LNCAP (cell line): Measurements from ENCODE around the gene S100PBP.

Source experiments
- TF ChIP-seq, protein P1 (sequence below): fragments of 450-650 bp; IDR thresholded peaks from 2 replicates; pipeline ENCODE4 v1.5.1; 2017; ENCODE audit warnings: mild to moderate bottlenecking

Gene S100PBP

DNA sequence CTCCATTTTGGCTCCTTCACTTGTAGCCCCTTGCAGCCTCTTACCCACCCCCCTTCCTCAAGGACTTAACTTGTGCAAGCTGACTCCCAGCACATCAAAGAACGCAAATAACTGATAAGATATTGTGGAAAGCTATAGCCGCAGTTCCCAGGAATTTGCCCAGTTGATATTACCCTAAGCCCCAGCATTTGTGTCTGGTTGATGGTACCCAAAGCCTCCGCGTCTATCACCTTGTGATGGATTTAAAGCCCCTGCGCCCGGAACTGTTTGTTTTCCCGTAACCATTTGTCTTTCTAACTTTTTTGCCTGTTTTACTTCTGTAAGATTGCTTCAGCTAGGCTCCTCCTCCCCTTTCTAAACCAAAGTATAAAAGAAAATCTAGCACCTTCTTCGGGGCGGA lies 6.2 kb upstream of the S100PBP start:
- TF ChIP-seq, protein P1, sequence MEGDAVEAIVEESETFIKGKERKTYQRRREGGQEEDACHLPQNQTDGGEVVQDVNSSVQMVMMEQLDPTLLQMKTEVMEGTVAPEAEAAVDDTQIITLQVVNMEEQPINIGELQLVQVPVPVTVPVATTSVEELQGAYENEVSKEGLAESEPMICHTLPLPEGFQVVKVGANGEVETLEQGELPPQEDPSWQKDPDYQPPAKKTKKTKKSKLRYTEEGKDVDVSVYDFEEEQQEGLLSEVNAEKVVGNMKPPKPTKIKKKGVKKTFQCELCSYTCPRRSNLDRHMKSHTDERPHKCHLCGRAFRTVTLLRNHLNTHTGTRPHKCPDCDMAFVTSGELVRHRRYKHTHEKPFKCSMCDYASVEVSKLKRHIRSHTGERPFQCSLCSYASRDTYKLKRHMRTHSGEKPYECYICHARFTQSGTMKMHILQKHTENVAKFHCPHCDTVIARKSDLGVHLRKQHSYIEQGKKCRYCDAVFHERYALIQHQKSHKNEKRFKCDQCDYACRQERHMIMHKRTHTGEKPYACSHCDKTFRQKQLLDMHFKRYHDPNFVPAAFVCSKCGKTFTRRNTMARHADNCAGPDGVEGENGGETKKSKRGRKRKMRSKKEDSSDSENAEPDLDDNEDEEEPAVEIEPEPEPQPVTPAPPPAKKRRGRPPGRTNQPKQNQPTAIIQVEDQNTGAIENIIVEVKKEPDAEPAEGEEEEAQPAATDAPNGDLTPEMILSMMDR, result no peak

DNA sequence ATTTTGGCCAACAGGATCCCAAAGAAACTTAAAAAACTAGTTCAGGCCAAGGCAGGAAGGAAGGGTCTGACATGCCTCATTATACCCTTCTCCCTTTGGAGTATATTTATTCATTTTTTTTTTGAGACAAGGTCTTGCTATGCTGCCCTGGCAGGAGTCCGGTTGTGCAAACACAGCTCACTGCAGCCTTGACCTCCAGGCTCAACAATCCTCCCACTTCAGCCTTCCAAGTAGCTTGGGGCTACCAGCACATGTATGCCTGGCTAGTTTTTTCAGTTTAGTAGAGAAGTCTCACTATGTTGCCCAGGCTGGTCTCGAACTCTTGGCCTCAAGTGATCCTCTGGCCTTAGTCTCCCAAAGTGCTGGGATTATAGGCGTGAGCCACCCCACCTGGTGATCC lies 5.5 kb upstream of the S100PBP start:
- TF ChIP-seq, protein P1, result no peak

DNA sequence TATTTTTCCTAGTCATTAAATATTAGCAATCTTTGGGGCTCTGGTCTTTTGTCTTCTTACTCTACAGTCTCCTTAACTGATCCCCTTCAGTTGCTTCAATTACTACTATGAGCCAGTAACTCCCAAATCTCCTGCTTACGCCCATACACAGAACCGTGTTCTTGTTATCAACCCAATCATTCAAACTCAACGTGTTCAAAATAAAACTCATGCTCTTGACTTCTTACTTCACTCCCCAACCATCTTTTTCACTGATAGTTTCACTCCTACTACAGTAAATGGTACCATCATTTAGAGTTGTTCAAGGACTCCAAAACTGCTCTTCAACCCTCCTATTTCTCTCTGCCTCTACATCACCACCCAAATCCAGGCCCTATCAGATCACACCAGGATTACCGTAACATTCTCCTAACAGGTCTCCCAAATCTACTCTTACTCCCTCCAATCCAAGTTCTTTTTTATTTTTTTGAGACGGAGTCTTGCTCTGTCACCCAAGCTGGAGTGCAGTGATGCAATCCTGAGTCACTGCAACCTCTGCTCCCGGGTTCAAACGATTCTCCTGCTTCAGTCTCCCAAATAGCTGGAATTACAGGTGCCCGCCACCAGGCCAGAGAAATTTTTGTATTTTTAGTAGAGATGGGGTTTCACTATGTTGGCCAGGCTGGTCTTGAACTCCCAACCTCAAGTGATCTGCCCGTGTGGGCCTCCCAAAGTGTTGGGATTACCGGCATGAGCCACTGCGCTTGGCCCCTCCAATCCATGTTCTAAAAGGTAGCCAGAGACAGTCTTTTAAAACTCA lies 3.3 kb upstream of the S100PBP start:
- TF ChIP-seq, protein P1, result no peak

DNA sequence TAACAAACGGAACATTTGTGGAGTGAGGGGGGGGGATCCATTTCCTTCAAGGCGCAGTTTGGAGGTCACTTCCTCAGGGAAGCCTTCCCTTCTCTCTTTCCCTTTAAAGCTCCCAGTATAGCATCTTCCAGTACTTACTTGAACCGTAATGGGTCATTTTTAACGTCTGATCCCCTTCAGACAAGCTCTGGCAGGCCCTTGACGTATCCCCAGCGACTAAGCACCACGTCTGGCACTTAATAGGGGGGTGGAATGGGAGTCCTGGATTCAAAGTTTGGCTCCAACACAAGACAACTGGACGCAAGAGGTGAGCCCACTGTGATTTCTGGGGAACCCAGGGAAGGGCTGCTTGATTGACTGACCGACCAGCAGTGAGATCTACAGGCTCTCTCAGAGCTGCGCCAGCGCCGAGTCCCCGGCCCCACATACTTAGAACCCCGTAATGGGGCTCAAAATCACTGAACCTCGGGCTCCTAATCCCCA lies 736 bp upstream of the S100PBP start:
- TF ChIP-seq, protein P1, result no peak

DNA sequence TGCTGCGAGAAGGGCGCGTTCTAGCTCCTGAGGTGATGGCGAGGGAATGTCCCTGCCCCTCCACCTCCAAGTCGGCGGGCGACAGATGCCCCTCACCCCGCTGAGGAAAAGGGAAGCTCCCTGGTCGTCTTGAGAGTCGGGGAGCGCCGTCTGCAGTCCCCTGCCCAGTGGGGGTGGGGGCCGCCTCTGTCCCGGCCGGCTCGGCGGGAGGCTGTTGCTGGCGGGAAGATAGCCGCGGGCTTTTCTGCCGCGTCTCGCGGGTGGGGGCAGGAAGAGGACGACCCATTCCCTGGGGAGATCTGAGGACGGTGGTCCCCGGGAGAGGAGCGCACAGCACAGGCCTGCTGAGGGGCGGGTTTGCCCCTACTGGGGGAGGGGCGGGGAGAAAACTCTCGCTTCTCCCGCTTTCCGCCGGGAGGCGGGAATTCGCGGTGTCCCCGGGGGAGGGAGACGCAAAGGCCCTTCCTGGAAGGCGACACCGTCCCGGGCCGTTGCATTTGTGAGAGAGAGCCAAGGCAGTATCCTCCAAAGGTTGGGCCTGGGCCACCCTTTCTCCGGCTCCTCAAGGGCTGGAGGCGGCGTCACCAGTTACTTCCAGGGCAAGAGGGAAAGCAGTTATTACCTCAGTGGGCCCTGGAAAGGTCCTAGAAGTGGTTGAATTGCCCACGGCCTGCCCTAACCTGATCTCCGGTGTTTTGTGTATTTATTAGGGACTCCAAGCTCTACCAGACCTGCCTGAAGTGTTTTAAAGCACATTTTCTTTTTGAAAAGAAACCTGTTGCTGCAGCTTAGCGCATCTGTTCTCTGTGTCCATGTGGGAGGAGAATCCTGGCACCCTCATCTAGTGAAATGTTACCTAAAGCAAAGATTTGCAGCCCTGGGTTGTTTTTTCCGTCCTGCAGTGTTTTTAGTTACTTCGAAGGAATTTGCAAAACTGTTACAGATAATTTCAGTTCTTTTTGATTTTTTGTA lies 648 bp downstream of the S100PBP start:
- TF ChIP-seq, protein P1, result no peak

DNA sequence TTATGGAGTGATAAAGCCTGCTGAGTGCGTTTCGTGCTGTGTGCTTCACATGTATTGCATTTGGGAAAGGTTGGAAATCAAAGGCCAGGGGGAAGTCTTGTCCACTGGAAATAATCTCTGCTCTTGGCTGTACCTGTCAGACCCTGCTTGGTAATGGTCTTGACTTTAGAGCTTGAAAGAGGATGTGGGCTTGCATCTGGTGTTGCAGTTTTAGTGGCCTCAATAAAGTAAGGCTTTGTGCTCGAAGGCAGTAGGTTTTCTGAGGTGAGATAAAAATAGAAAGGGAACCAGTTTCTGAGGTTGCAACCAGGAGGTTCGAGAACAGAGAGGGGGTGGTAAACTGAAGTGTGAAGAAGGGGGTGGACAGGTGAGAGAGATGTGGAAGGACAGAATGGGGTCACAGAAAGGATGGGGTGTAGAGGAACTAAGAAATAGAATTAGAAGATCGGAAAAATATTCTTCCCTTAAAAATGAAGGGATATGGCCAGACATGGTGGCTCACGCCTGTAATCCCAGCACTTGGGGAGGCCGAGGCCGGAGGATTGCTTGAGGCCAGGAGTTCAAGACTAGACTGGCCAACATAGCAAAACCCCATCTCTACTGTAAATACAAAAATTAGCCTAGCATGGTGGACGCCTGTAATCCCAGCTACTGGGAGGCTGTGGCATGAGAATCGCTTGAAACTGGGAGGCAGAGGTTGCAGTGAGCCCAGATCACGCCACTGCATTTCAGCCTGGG lies 1.5 kb downstream of the S100PBP start:
- TF ChIP-seq, protein P1, result no peak

DNA sequence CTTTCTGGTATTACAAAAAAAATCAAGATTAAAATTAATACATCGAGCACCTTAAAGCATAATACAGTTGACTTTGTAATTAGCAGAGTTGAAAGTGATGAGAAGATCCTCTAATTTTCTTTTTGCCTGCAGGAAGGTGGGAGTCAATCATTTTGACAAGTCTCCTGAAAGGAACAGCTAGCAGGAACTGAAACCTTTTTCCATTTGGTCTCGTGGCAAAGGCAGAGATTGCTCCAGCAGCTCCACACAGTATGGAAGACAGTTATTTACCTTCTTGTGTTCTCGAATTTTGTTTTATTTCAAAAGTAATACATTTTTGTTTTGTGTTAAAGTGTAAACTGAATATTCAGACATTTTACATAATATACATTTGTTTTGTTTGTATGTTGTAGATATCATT lies 7.7 kb downstream of the S100PBP start:
- TF ChIP-seq, protein P1, result no peak
